Neural cell (in vitro differentiated cells): ENCODE results near the gene SMIM1. TPM values are rescaled to one million over a fixed set of nuclear protein-coding genes. Genes with fewer than 3 reads are reported as not detected.

Experiments
- H2AFZ ChIP-seq: fragments of 200-600, 300-800 bp; sonication (generic), shearing (Covaris generic); 2 replicates; pipeline ENCODE4 v1.6.0; 2014; ENCODE audit warnings: low read depth, mild to moderate bottlenecking, antibody characterized with exemption, low read length, moderate library complexity
- H3F3A ChIP-seq: fragments of 200-600 bp; shearing (Covaris generic); 2 replicates; pipeline ENCODE4 v1.6.1; 2016; ENCODE audit warnings: mild to moderate bottlenecking, moderate library complexity, mixed read lengths, antibody characterized with exemption, low read length; ENCODE audit not compliant: insufficient read depth, poor library complexity, severe bottlenecking
- H3K27ac ChIP-seq: fragments of 200-600, 300-800 bp; sonication (generic), shearing (Covaris generic); 2 replicates; pipeline ENCODE4 v1.5.1; 2014; ENCODE audit warnings: mild to moderate bottlenecking, low read length, moderate library complexity
- H3K27me3 ChIP-seq: fragments of 300-800, 200-600 bp; sonication (generic), shearing (Covaris generic); 2 replicates; pipeline ENCODE4 v1.6.0; 2014; ENCODE audit warnings: mild to moderate bottlenecking, low read depth, low read length, moderate library complexity; ENCODE audit not compliant: insufficient read depth
- H3K36me3 ChIP-seq: fragments of 300-800, 200-600 bp; sonication (generic), shearing (Covaris generic); 2 replicates; pipeline ENCODE4 v1.5.1; 2014; ENCODE audit warnings: mild to moderate bottlenecking, antibody characterized with exemption, low read length, moderate library complexity; ENCODE audit not compliant: insufficient read depth
- H3K4me2 ChIP-seq: fragments of 300-800, 200-600 bp; sonication (generic), shearing (Covaris generic); 2 replicates; pipeline ENCODE4 v1.6.0; 2014; ENCODE audit warnings: mild to moderate bottlenecking, low read length
- H3K4me3 ChIP-seq: fragments of 300-800, 200-600 bp; sonication (generic), shearing (Covaris generic); 2 replicates; pipeline ENCODE4 v1.5.1; 2014; ENCODE audit warnings: mild to moderate bottlenecking, low read length, moderate library complexity
- H3K79me2 ChIP-seq: fragments of 200-600 bp; shearing (Covaris generic); replicated peaks from 2 replicates; pipeline ENCODE4 v1.6.0; 2014; ENCODE audit warnings: mild to moderate bottlenecking, low read length, moderate library complexity; ENCODE audit not compliant: insufficient read depth
- H3K9ac ChIP-seq: fragments of 300-800, 200-600 bp; sonication (generic), shearing (Covaris generic); 2 replicates; pipeline ENCODE4 v1.6.1; 2016; ENCODE audit warnings: mild to moderate bottlenecking, low read length, mixed read lengths
- H3K9me2 ChIP-seq: fragments of 200-600 bp; shearing (Covaris generic); 2 replicates; pipeline ENCODE4 v1.6.1; 2016; ENCODE audit warnings: mild to moderate bottlenecking, low read length, mixed read lengths; ENCODE audit not compliant: insufficient read depth
- H3K9me3 ChIP-seq: fragments of 200-600, 300-800 bp; sonication (generic), shearing (Covaris generic); 2 replicates; pipeline ENCODE4 v1.6.1; 2016; ENCODE audit warnings: mild to moderate bottlenecking, mixed run types, low read length, moderate library complexity, mixed read lengths
- H4K20me1 ChIP-seq: fragments of 200-600 bp; shearing (Covaris generic); 2 replicates; pipeline ENCODE4 v1.6.1; 2016; ENCODE audit warnings: mild to moderate bottlenecking, mixed run types; ENCODE audit not compliant: insufficient read depth
- CTCF ChIP-seq: fragments of 450-650 bp; IDR thresholded peaks from 2 replicates; pipeline ENCODE4 v1.5.1; 2014; ENCODE audit warnings: antibody characterized with exemption, mild to moderate bottlenecking, moderate library complexity; ENCODE audit not compliant: poor library complexity, severe bottlenecking
- EP300 ChIP-seq: fragments of 450-650 bp; conservative IDR thresholded peaks from 2 replicates; pipeline ENCODE4 v1.6.1; 2014; ENCODE audit warnings: antibody characterized with exemption, mild to moderate bottlenecking, moderate library complexity; ENCODE audit not compliant: poor library complexity, severe bottlenecking
- EZH2 ChIP-seq: fragments of 200-600, 300-800 bp; shearing (Covaris generic), sonication (generic); IDR thresholded peaks from 2 replicates; pipeline ENCODE4 v1.6.1; 2014; ENCODE audit warnings: antibody characterized with exemption, low read length, borderline replicate concordance, mild to moderate bottlenecking; ENCODE audit not compliant: insufficient read depth, poor library complexity, severe bottlenecking
- MXI1 ChIP-seq: fragments of 450-650 bp; conservative IDR thresholded peaks from 2 replicates; pipeline ENCODE4 v1.6.1; 2014; ENCODE audit warnings: antibody characterized with exemption, mild to moderate bottlenecking; ENCODE audit not compliant: poor library complexity, severe bottlenecking
- POLR2AphosphoS5 ChIP-seq: IDR thresholded peaks from 2 replicates; pipeline ENCODE4 v1.6.1; 2012
- RAD21 ChIP-seq: fragments of 450-650 bp; conservative IDR thresholded peaks from 2 replicates; pipeline ENCODE4 v1.6.1; 2014; ENCODE audit warnings: antibody characterized with exemption, mild to moderate bottlenecking, moderate library complexity
- REST ChIP-seq: IDR thresholded peaks from 2 replicates; pipeline ENCODE4 v1.6.1; 2012; ENCODE audit warnings: borderline replicate concordance
- SMC3 ChIP-seq: fragments of 450-650 bp; conservative IDR thresholded peaks from 2 replicates; pipeline ENCODE4 v1.6.1; 2014; ENCODE audit warnings: antibody characterized with exemption, mild to moderate bottlenecking, moderate library complexity; ENCODE audit not compliant: poor library complexity
- TAF1 ChIP-seq: IDR thresholded peaks from 2 replicates; pipeline ENCODE4 v1.6.1; 2012; ENCODE audit warnings: low read depth
- polyA plus RNA-seq: library from polyadenylated mRNA; depleted of rRNA; stranded (reverse); fragments of >200 nt; gene quantifications from 2 replicates; pipeline ENCODE4 v1.2.3, GENCODE V29; 2014

SMIM1 gene
- polyA plus RNA-seq, 1 donor from 2014 or later, result not detected

- peaks cover 5% of the 10 kb centered on the region for H3K79me2 ChIP-seq
- H3K27me3 ChIP-seq, result no peaks in the 10 kb centered on the region
- H3K27ac ChIP-seq, result peak overlapping the region; percentile 16
- H2AFZ ChIP-seq, result peak overlapping the region; percentile 36
- H3K9ac ChIP-seq, result peak overlapping the region; percentile 75
- peak overlapping the region; percentile 94 for H3K4me2 ChIP-seq
- no peaks in the 10 kb centered on the region for H3K9me2 ChIP-seq
- H3F3A ChIP-seq, result no peaks in the 10 kb centered on the region
- peak overlapping the region; percentile 91 for H3K4me3 ChIP-seq
- H3K9me3 ChIP-seq, result no peaks in the 10 kb centered on the region
- TF ChIP-seq TAF1 (no peak), REST (no peak), CTCF (no peak), POLR2AphosphoS5 (no peak), EZH2 (no peak), SMC3 (no peak), EP300 (no peak), MXI1 (no peak), RAD21 (no peak)
- H4K20me1 ChIP-seq, result no peaks in the 10 kb centered on the region
- H3K36me3 ChIP-seq, result no peaks in the 10 kb centered on the region
These were observed 26.1 kb upstream of the SMIM1 start for GRCh38 chr1:3746389-3746829.

- TF ChIP-seq REST (peak; percentile 8), MXI1 (peak; percentile 79), POLR2AphosphoS5 (peak; percentile 65), CTCF (no peak)
- Histone ChIP-seq H3K4me3 (peak overlapping the region; percentile 91), H4K20me1 (no peaks in the 10 kb centered on the region), H3K4me2 (peak overlapping the region; percentile 94), H3K9ac (peak overlapping the region; percentile 75), H3F3A (no peaks in the 10 kb centered on the region), H3K9me2 (no peaks in the 10 kb centered on the region), H3K79me2 (peaks cover 5% of the 10 kb centered on the region), H3K27ac (peak overlapping the region; percentile 16), H3K9me3 (no peaks in the 10 kb centered on the region), H3K27me3 (no peaks in the 10 kb centered on the region), H3K36me3 (no peaks in the 10 kb centered on the region), H2AFZ (peak overlapping the region; percentile 36)
These were observed 25.6 kb upstream of the SMIM1 start for GRCh38 chr1:3746830-3747521.
